Spleen (tissue), 11 donors: ENCODE measurements around the gene GAPVD1. TPM values are rescaled to one million over a fixed set of nuclear protein-coding genes. Genes with fewer than 3 reads are reported as not detected.

Experiments used
- DNase-seq: peaks from one replicate; pipeline ENCODE4 v3.0.0-alpha.2; 2020
- H3K27ac ChIP-seq, 8 donors: fragments of 200-600 bp; sonication (generic) in 7 of 8; 1 replicate in 4 of 8; 2 replicates in 4 of 8; pipeline versions ENCODE4 v1.5.0 to v1.8.0; 2016 to 2021; ENCODE audit warnings: inconsistent platforms in 4 of 8, mild to moderate bottlenecking in 4 of 8, moderate library complexity in 1 of 8
- H3K27me3 ChIP-seq, 7 donors: fragments of 200-600 bp; sonication (generic) in 6 of 7; replicated peaks in 1 of 7; 1 replicate in 4 of 7; 2 replicates in 3 of 7; pipeline versions ENCODE4 v1.5.0 to v1.8.0; 2016 to 2021; ENCODE audit warnings: inconsistent platforms in 3 of 7, mild to moderate bottlenecking in 1 of 7
- H3K36me3 ChIP-seq, 6 donors: fragments of 200-600 bp; sonication (generic) in 5 of 6; 1 replicate in 4 of 6; 2 replicates in 2 of 6; pipeline versions ENCODE4 v1.5.0 to v1.8.0; 2016 to 2021; ENCODE audit warnings: inconsistent platforms in 2 of 6
- H3K4me1 ChIP-seq, 6 donors: fragments of 200-600 bp; sonication (generic) in 5 of 6; 1 replicate in 3 of 6; 2 replicates in 3 of 6; pipeline versions ENCODE4 v1.5.0 to v1.8.0; 2016 to 2021; ENCODE audit warnings: inconsistent platforms in 3 of 6
- H3K4me3 ChIP-seq, 8 donors: fragments of 200-600 bp; sonication (generic) in 7 of 8; 1 replicate in 4 of 8; 2 replicates in 4 of 8; pipeline versions ENCODE4 v1.5.0 to v1.8.0; 2016 to 2021; ENCODE audit warnings: inconsistent platforms in 4 of 8, mild to moderate bottlenecking in 4 of 8, moderate library complexity in 2 of 8
- H3K9me3 ChIP-seq, 8 donors: fragments of 200-600 bp; sonication (generic) in 7 of 8; 1 replicate in 4 of 8; 2 replicates in 4 of 8; pipeline versions ENCODE4 v1.5.0 to v1.8.0; 2016 to 2021; ENCODE audit warnings: inconsistent platforms in 4 of 8
- POLR2A ChIP-seq, 3 donors: fragments of 450-650 bp; IDR thresholded peaks; one replicate each; pipeline ENCODE4 v1.5.1; 2017; ENCODE audit warnings: antibody characterized with exemption in 3 of 3, mild to moderate bottlenecking in 1 of 3
- POLR2AphosphoS5 ChIP-seq, 3 donors: sonication (generic); formaldehyde crosslinking; IDR thresholded peaks; one replicate each; pipeline ENCODE4 v1.5.1; 2017; ENCODE audit warnings: antibody characterized with exemption in 3 of 3
- WGBS, 5 donors: extraction: QIAGEN DNeasy Blood & Tissue Kit in 3 of 5; methylation state at CpG; one replicate each; pipeline versions ENCODE4 v1.1.5 to v1.1.7; 2013 to 2018; 5-methylcytosine and 5-hydroxymethylcytosine counted together
- intact Hi-C: fragments of 100-400 bp; cut with DNase I; formaldehyde crosslinking; loops from one replicate; pipeline ENCODE4 v1.15.0; 2023; ENCODE audit warnings: low total_unique reads
- polyA plus RNA-seq, 3 donors: library from polyadenylated mRNA; stranded (reverse); fragments of 200-250 nt; gene quantifications; one replicate each; pipeline ENCODE4 v1.2.1, GENCODE V29; 2013
- total RNA-seq, 7 donors: library from RNA; depleted of rRNA in 3 of 7; stranded (reverse); fragments of >200 nt in 3 of 7; fragmentation: NEBNext Ultra II Directional in 4 of 7; extraction: Animal tissue kit (Norgen Biotek cat#: 25700) in 4 of 7; gene quantifications; one replicate each; pipeline versions ENCODE4 v1.1.0 to v1.2.1, GENCODE V29; 2016 to 2021
- TF ChIP-seq, protein P1 (sequence below), 11 experiments: fragments of 200-600 bp in 7 of 11; fragments of 450-650 bp in 4 of 11; sonication (generic) in 4 of 11; IDR thresholded peaks in 8 of 11; conservative IDR thresholded peaks in 3 of 11; 1 replicate in 7 of 11; 2 replicates in 4 of 11; pipeline versions ENCODE4 v1.4.0 to v1.8.0; 2016 to 2021; ENCODE audit warnings: antibody characterized with exemption in 11 of 11, inconsistent platforms in 4 of 11, mild to moderate bottlenecking in 1 of 11
- donor health status: healthy with polysubstance abuse.
- donor health status: DM: no; HTN: no; CAD: no; lungs with moderate emphysema.
- donor health status: DM: no; HTN: no; CAD: no.
- donor health status: Bipolar disorder and iron deficiency.
- donor health status: healthy.
- donor health status: DM: no; HTN: no; CAD: no.
- donor health status: DM: yes; HTN: yes; CAD: no.

The GAPVD1 gene
- total and polyA plus RNA-seq, 10 donors: 4.9 to 79.3 (median 61.9) TPM

DNA sequence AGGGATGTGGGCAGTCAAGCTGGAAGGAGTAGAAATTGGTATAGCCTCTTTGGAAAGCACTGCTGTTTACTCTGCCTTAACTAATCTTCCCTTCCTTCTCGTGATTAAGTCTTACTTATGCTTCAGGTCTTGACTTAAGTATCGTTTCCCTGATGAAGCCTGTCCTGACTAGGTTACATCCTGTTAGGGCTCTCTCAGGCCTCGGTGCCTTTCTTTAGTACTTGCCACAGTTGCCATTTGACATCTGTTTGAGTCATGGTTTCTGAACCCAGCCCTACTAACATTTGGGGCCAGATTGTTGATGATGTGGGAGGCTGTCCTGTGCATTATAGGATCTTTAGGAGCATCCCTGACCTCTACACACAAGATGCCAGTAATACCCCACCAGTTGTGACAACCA lies 94.4 kb downstream of the GAPVD1 start:
- no peak for TF ChIP-seq POLR2A (IDR thresholded peaks at IDR 0.05)
- no peak for TF ChIP-seq POLR2AphosphoS5 (IDR thresholded peaks at IDR 0.05)
- TF ChIP-seq, protein P1, sequence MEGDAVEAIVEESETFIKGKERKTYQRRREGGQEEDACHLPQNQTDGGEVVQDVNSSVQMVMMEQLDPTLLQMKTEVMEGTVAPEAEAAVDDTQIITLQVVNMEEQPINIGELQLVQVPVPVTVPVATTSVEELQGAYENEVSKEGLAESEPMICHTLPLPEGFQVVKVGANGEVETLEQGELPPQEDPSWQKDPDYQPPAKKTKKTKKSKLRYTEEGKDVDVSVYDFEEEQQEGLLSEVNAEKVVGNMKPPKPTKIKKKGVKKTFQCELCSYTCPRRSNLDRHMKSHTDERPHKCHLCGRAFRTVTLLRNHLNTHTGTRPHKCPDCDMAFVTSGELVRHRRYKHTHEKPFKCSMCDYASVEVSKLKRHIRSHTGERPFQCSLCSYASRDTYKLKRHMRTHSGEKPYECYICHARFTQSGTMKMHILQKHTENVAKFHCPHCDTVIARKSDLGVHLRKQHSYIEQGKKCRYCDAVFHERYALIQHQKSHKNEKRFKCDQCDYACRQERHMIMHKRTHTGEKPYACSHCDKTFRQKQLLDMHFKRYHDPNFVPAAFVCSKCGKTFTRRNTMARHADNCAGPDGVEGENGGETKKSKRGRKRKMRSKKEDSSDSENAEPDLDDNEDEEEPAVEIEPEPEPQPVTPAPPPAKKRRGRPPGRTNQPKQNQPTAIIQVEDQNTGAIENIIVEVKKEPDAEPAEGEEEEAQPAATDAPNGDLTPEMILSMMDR (IDR thresholded peaks at IDR 0.05 in 8 of 11, conservative IDR thresholded peaks at IDR 0.05 in 3 of 11): no peak
- Histone ChIP-seq H3K36me3 (peaks cover 5 to 100% (median 93%) of the 10 kb centered on the region in 6 donors), H3K4me3 (no peak overlapping the region), H3K4me1 (no peaks in the 10 kb centered on the region), H3K9me3 (no peaks in the 10 kb centered on the region), H3K27ac (no peak overlapping the region), H3K27me3 (no peaks in the 10 kb centered on the region)
- 79 to 96% (median 92%) methylated on average over 3 of the region's 3 CpGs for WGBS, 5 donors
- no peak for DNase-seq
- intact Hi-C loops: no loop called here

DNA sequence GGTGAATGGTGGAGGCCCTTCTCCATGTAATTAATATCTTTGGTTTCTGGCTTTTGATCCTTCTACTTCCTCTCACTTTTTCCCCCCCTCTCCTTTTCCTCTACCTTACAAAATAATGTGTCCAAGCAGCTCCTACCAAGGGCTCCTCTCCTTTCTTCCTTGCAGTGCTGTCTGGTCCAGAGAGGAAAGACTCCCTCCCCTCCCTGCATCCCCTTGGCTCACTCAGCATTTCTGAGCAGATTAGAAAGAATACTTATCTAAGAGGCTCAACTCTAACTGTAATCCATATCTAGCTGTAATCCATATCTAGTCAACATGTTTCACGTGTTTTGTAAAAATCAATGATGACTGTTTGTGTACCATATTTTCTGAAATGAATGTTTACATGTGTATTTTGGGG lies 97.4 kb downstream of the GAPVD1 start:
- Histone ChIP-seq H3K27me3 (no peaks in the 10 kb centered on the region), H3K4me3 (no peak overlapping the region), H3K9me3 (no peaks in the 10 kb centered on the region), H3K27ac (no peak overlapping the region), H3K36me3 (peaks cover 11 to 100% (median 97%) of the 10 kb centered on the region in 6 donors), H3K4me1 (peaks cover 0 to 4% (median 0%) of the 10 kb centered on the region in 6 donors)
- DNase-seq: no peak
- WGBS, 5 donors: 93 to 100% (median 95%) methylated on average over 1 of the region's 1 CpG
- intact Hi-C loops: no loop called here
- TF ChIP-seq POLR2AphosphoS5 (IDR thresholded peaks at IDR 0.05) (no peak), POLR2A (IDR thresholded peaks at IDR 0.05) (no peak)
- TF ChIP-seq, protein P1 (IDR thresholded peaks at IDR 0.05 in 8 of 11, conservative IDR thresholded peaks at IDR 0.05 in 3 of 11): no peak

DNA sequence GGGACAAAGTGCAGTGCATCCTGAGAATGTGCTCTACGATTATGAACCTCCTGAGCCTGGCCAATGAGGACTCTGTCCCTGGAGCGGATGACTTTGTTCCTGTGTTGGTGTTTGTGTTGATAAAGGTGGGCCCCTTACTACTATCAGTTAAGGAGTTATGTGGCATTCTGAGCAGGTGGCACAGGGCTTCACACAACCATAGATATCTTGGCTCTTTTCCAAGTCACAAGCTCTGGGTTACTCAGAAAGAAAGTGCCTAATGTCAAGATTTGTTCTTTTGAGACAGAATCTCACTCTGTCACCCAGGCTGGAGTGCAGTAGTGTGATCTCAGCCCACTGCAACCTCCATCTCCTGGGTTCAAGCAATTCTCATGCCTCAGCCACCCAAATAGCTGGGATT lies 99.0 kb downstream of the GAPVD1 start:
- TF ChIP-seq, protein P1 (IDR thresholded peaks at IDR 0.05 in 8 of 11, conservative IDR thresholded peaks at IDR 0.05 in 3 of 11): no peak
- no peak for TF ChIP-seq POLR2AphosphoS5 (IDR thresholded peaks at IDR 0.05)
- no peak for TF ChIP-seq POLR2A (IDR thresholded peaks at IDR 0.05)
- intact Hi-C loops: no loop called here
- H3K4me3 ChIP-seq: no peak overlapping the region
- no peaks in the 10 kb centered on the region for H3K9me3 ChIP-seq
- H3K27me3 ChIP-seq: no peaks in the 10 kb centered on the region
- H3K27ac ChIP-seq: no peak overlapping the region
- WGBS, 5 donors: 79 to 100% (median 91%) methylated on average over 2 of the region's 2 CpGs
- peaks cover 0 to 4% (median 0%) of the 10 kb centered on the region in 6 donors for H3K4me1 ChIP-seq
- H3K36me3 ChIP-seq: peaks cover 8 to 100% (median 91%) of the 10 kb centered on the region in 6 donors
- DNase-seq: no peak

DNA sequence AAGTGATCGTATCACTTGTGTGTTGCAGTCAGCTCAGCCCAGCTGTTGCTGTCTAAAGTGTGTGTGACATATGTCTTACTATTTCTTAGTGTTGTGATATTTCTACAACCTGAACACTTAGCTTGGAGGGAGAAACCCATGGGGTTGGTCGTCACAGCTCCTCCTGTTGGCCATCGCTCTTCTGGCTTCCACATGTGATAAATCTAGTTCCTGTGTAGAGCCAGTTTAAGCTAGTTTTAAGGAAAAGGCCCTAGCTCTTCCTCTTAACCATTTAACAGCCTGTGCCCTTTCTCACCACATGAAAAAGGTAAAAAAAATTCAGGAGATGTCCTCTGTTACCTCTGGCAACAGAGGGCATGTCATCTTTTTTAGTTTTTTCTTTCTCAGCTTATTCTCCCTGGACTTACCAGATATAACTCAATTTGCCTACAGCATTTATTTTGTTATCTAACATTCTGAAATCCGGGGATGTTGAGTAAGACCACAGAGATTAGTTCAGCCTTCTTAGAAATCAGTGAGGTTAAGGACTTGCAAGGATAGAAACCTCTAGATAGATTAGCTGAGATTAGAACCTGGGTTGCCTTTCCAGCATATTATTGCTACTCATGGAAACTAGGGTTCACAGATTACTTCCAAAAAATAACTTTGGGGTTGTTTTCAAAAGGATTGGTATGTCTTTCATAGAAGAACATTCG lies 100.4 kb downstream of the GAPVD1 start:
- intact Hi-C loops: no loop called here
- Histone ChIP-seq H3K9me3 (no peaks in the 10 kb centered on the region), H3K27me3 (no peaks in the 10 kb centered on the region), H3K4me3 (no peak overlapping the region), H3K36me3 (peaks cover 8 to 100% (median 81%) of the 10 kb centered on the region in 6 donors), H3K4me1 (peaks cover 0 to 4% (median 0%) of the 10 kb centered on the region in 6 donors), H3K27ac (peak overlapping the region in 1 of 8 donors; percentile 31)
- no peak for DNase-seq
- TF ChIP-seq POLR2A (IDR thresholded peaks at IDR 0.05) (no peak), POLR2AphosphoS5 (IDR thresholded peaks at IDR 0.05) (no peak)
- TF ChIP-seq, protein P1 (IDR thresholded peaks at IDR 0.05 in 8 of 11, conservative IDR thresholded peaks at IDR 0.05 in 3 of 11): no peak
- 64 to 73% (median 69%) methylated on average over 5 of the region's 5 CpGs for WGBS, 5 donors
